HepG2 (cell line): Measurements from ENCODE around the gene ARHGAP9. TPM values are rescaled to one million over a fixed set of nuclear protein-coding genes. Genes with fewer than 3 reads are reported as not detected.

Experiments used
- EED ChIP-seq: sonication (generic); formaldehyde crosslinking; IDR thresholded peaks from 2 replicates; pipeline ENCODE4 v1.5.0; 2020; ENCODE audit warnings: mild to moderate bottlenecking, missing genetic modification reagents
- HOXA5 ChIP-seq: sonication (generic); formaldehyde crosslinking; IDR thresholded peaks from 2 replicates; pipeline ENCODE4 v1.4.0; 2020; ENCODE audit warnings: missing genetic modification reagents
- MAFF ChIP-seq: IDR thresholded peaks from 2 replicates; pipeline ENCODE4 v1.6.1; 2011; ENCODE audit warnings: low read depth, low read length, improper control_type of control experiment
- PHB2 ChIP-seq: fragments of 450-650 bp; IDR thresholded peaks from 2 replicates; pipeline ENCODE4 v1.6.1; 2018; ENCODE audit not compliant: partially characterized antibody
- RELA ChIP-seq: sonication (generic); formaldehyde crosslinking; IDR thresholded peaks from 2 replicates; pipeline ENCODE4 v1.4.0; 2020; ENCODE audit warnings: missing genetic modification reagents
- REPIN1 ChIP-seq: sonication (generic); formaldehyde crosslinking; IDR thresholded peaks from 2 replicates; pipeline ENCODE4 v1.8.0; 2022; ENCODE audit warnings: missing genetic modification reagents, low read depth, mild to moderate bottlenecking, borderline replicate concordance
- SAFB2 ChIP-seq: sonication (generic); formaldehyde crosslinking; IDR thresholded peaks from 2 replicates; pipeline ENCODE4 v1.5.1; 2020; ENCODE audit warnings: missing genetic modification reagents, low read depth, mild to moderate bottlenecking, borderline replicate concordance
- SALL1 ChIP-seq: sonication (generic); formaldehyde crosslinking; IDR thresholded peaks from 2 replicates; pipeline ENCODE4 v1.8.0; 2022; ENCODE audit warnings: mild to moderate bottlenecking, missing genetic modification reagents
- SNAPC2 ChIP-seq: sonication (generic); formaldehyde crosslinking; IDR thresholded peaks from 2 replicates; pipeline ENCODE4 v1.8.1; 2022; ENCODE audit warnings: mild to moderate bottlenecking, missing genetic modification reagents
- SOX13 ChIP-seq, 3 experiments: fragments of 450-650 bp in 1 of 3; sonication (generic) in 1 of 3; formaldehyde crosslinking in 1 of 3; IDR thresholded peaks in 2 of 3; conservative IDR thresholded peaks in 1 of 3; 2 replicates each; pipeline versions ENCODE4 v1.5.0 to v1.6.1; 2016 to 2020; ENCODE audit warnings: antibody characterized with exemption in 1 of 3, mild to moderate bottlenecking in 1 of 3, missing compliant biosample characterization in 1 of 3, missing genetic modification reagents in 1 of 3, moderate library complexity in 1 of 3
- U2AF1 ChIP-seq: fragments of 200-400 bp; formaldehyde crosslinking; optimal IDR thresholded peaks from 2 replicates; pipeline ENCODE3; 2017; ENCODE audit warnings: mild to moderate bottlenecking, low read depth, low read length
- ZIK1 ChIP-seq: sonication (generic); formaldehyde crosslinking; IDR thresholded peaks from 2 replicates; pipeline ENCODE4 v1.5.0; 2020; ENCODE audit warnings: mild to moderate bottlenecking, low read depth, missing genetic modification reagents, borderline replicate concordance
- ZMYM4 ChIP-seq: sonication (generic); formaldehyde crosslinking; IDR thresholded peaks from 2 replicates; pipeline ENCODE4 v1.8.1; 2023; ENCODE audit warnings: mild to moderate bottlenecking, missing genetic modification reagents
- ZNF17 ChIP-seq: sonication (generic); formaldehyde crosslinking; IDR thresholded peaks from 2 replicates; pipeline ENCODE4 v1.5.0; 2020; ENCODE audit warnings: mild to moderate bottlenecking, missing genetic modification reagents
- ZNF20 ChIP-seq: sonication (generic); formaldehyde crosslinking; IDR thresholded peaks from 2 replicates; pipeline ENCODE4 v1.4.0; 2020; ENCODE audit warnings: mild to moderate bottlenecking, moderate library complexity, missing genetic modification reagents
- ZNF232 ChIP-seq: sonication (generic); formaldehyde crosslinking; IDR thresholded peaks from 2 replicates; pipeline ENCODE4 v1.4.0; 2020; ENCODE audit warnings: missing genetic modification reagents, borderline replicate concordance
- ZNF263 ChIP-seq: sonication (generic); formaldehyde crosslinking; IDR thresholded peaks from 2 replicates; pipeline ENCODE4 v1.4.0; 2020; ENCODE audit warnings: missing genetic modification reagents
- ZNF296 ChIP-seq: sonication (generic); formaldehyde crosslinking; conservative IDR thresholded peaks from 2 replicates; pipeline ENCODE4 v1.5.0; 2020; ENCODE audit warnings: mild to moderate bottlenecking, missing genetic modification reagents
- ZNF333 ChIP-seq: sonication (generic); formaldehyde crosslinking; IDR thresholded peaks from 2 replicates; pipeline ENCODE4 v1.4.0; 2020; ENCODE audit warnings: mild to moderate bottlenecking, missing genetic modification reagents, borderline replicate concordance
- ZNF414 ChIP-seq: sonication (generic); formaldehyde crosslinking; IDR thresholded peaks from 2 replicates; pipeline ENCODE4 v1.5.0; 2020; ENCODE audit warnings: missing genetic modification reagents
- ZNF574 ChIP-seq: sonication (generic); formaldehyde crosslinking; IDR thresholded peaks from 2 replicates; pipeline ENCODE4 v1.4.0; 2020; ENCODE audit warnings: missing genetic modification reagents
- ZNF678 ChIP-seq: sonication (generic); formaldehyde crosslinking; IDR thresholded peaks from 2 replicates; pipeline ENCODE4 v1.4.0; 2020; ENCODE audit warnings: mild to moderate bottlenecking, missing genetic modification reagents
- ZNF720 ChIP-seq: sonication (generic); formaldehyde crosslinking; IDR thresholded peaks from 2 replicates; pipeline ENCODE4 v1.4.0; 2020; ENCODE audit warnings: missing genetic modification reagents
- ZNF737 ChIP-seq: sonication (generic); formaldehyde crosslinking; IDR thresholded peaks from 2 replicates; pipeline ENCODE4 v1.5.0; 2020; ENCODE audit warnings: missing genetic modification reagents, mild to moderate bottlenecking, borderline replicate concordance
- ZNF75D ChIP-seq: sonication (generic); formaldehyde crosslinking; IDR thresholded peaks from 2 replicates; pipeline ENCODE4 v1.8.1; 2023; ENCODE audit warnings: missing genetic modification reagents, mild to moderate bottlenecking, borderline replicate concordance
- polyA plus RNA-seq, 8 experiments: library from polyadenylated mRNA; depleted of rRNA in 3 of 8; stranded (reverse) in 7 of 8; unstranded in 1 of 8; fragments of >200 nt; fragmentation: Illumina TruSeq in 4 of 8; extraction: Trizol in 4 of 8; gene quantifications; 2 replicates each; pipeline versions ENCODE4 v1.2.1 to v1.2.3, GENCODE V29; 2011 to 2016; ENCODE audit warnings: low read depth in 4 of 8, missing spikeins in 1 of 8, mixed read lengths in 1 of 8; ENCODE audit not compliant: insufficient read depth in 1 of 8
- total RNA-seq, 5 experiments: library from RNA; depleted of rRNA; stranded (reverse); fragments of >200 nt; fragmentation: Illumina TruSeq; extraction: Trizol; gene quantifications; 2 replicates each; pipeline ENCODE4 v1.2.3, GENCODE V29; 2016; ENCODE audit warnings: low read depth in 1 of 5

ARHGAP9 gene
- total and polyA plus RNA-seq, 2 of the 13 experiments (the other 11 are each of a cell fraction or from before 2014, with no cell fraction given), result 0.18 to 1.2 TPM

DNA sequence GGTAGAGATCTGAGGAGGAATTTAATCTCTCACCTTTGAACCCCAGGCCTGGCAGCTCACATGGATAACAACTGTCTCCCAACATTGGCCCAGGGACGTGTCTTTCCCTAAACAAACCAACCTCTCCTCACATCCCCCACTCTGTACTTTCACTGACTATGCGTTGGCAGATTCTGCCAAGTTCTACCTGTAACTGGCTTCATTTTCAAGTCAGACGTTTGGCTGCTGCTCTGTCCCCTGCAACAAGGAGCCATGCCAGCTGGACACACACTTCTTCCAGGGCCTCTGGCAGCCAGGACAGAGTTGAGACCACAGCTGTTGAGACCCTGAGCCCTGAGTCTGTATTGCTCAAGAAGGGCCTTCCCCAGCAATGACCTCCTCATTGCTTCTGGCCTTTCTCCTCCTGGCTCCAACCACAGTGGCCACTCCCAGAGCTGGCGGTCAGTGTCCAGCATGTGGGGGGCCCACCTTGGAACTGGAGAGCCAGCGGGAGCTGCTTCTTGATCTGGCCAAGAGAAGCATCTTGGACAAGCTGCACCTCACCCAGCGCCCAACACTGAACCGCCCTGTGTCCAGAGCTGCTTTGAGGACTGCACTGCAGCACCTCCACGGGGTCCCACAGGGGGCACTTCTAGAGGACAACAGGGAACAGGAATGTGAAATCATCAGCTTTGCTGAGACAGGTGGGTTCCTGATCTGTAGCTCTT lies 45.0 kb downstream of the ARHGAP9 start, which contains the start of gene INHBC (continued):
- TF ChIP-seq ZNF75D, result 0 out of 2 replicates have a peak, but pooled peaks have one; percentile 23
- TF ChIP-seq HOXA5 (CRISPR knock-in tag), result no peak
- no peak for TF ChIP-seq ZNF232 (CRISPR knock-in tag)
- no peak for TF ChIP-seq ZNF17 (CRISPR knock-in tag)
- 0 out of 2 replicates have a peak, but pooled peaks have one; percentile 31 for TF ChIP-seq ZNF414 (CRISPR knock-in tag)
- no peak for TF ChIP-seq PHB2
- TF ChIP-seq EED, result no peak
- no peak for TF ChIP-seq SOX13 (IDR thresholded peaks at IDR 0.05)
- TF ChIP-seq SOX13 (CRISPR knock-in tag; conservative IDR thresholded peaks at IDR 0.05 in 1 of 2, IDR thresholded peaks at IDR 0.05 in 1 of 2), result no peak
- TF ChIP-seq ZNF737 (CRISPR knock-in tag), result no peak
- TF ChIP-seq U2AF1, result no peak
- TF ChIP-seq ZNF263 (CRISPR knock-in tag), result no peak
- TF ChIP-seq ZNF20 (CRISPR knock-in tag), result no peak
- peak; percentile 38 for TF ChIP-seq ZMYM4 (CRISPR knock-in tag)
- TF ChIP-seq SAFB2, result no peak; the same call in 1 of the 2 replicates
- no peak for TF ChIP-seq REPIN1
- TF ChIP-seq ZNF678, result 0 out of 2 replicates have a peak, but pooled peaks have one; percentile 55
- no peak for TF ChIP-seq MAFF
- peak; percentile 20; the same call in 1 of the 2 replicates for TF ChIP-seq ZNF574
- TF ChIP-seq RELA (CRISPR knock-in tag), result peak; percentile 84; the same call in 1 of the 2 replicates
- peak; percentile 94 for TF ChIP-seq ZNF296
- TF ChIP-seq ZNF333 (CRISPR knock-in tag), result no peak
- no peak for TF ChIP-seq SNAPC2 (CRISPR knock-in tag)
- TF ChIP-seq ZIK1 (CRISPR knock-in tag), result no peak
- no peak for TF ChIP-seq ZNF720
- TF ChIP-seq SALL1 (CRISPR knock-in tag), result 0 out of 2 replicates have a peak, but pooled peaks have one; percentile 12
